HG03558 (cell line): ENCODE measurements around the gene NENF.
"Not testable (repeated sequence)": the region's sequence is repeated elsewhere in the genome, so short reads cannot be mapped to it uniquely, and the experiment has no call there.

Experiments used
- ATAC-seq: cut with Tn5 transposase; IDR thresholded peaks from one replicate; pipeline ENCODE4 v1.9.1; 2021; ENCODE audit warnings: moderate number of reproducible peaks; ENCODE audit not compliant: unreplicated experiment; ENCODE audit errors: extremely low read depth

The NENF gene

GRCh38 chr1:212457740-212458338 lies 25.1 kb downstream of the NENF start:
- ATAC-seq = no peak

DNA sequence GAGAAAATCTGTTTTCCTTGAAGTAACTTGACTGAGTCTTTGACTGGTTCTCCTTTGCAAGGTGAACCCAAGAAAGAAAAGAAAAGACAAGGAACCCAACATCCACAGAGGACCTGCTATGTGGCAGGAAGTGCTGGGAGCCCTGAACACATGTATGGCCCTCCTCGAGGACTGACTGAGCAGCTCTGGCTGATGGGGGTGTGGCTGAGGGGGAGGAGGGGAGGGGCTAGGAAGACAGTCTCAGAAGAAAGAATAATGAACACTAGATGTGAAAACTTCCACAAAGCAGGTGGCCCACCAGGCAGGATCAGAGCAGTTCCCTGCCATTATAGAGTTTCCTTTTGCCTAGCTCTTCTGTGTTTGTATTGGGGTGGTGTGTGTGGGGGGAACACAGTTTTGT lies 26.1 kb downstream of the NENF start:
- no peak for ATAC-seq

DNA sequence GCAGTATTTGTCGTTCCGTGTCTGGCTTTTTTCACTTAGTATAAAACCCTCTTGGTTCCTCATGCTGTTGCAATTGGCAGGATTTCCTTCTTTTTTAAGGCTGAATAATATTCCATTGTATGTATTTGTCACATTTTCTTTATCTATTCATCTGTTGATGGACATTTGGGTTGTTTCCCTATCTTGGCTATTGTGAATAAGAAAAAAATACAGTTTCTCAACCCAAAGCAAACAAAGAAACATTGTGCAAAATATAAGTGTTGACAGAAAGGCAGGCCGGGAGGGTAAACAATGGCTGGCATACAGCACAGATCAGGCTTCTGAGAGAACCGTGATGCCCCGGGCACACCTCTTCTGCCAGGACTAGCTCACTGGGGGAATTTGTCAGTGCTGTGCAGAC lies 26.9 kb downstream of the NENF start:
- no peak for ATAC-seq

DNA sequence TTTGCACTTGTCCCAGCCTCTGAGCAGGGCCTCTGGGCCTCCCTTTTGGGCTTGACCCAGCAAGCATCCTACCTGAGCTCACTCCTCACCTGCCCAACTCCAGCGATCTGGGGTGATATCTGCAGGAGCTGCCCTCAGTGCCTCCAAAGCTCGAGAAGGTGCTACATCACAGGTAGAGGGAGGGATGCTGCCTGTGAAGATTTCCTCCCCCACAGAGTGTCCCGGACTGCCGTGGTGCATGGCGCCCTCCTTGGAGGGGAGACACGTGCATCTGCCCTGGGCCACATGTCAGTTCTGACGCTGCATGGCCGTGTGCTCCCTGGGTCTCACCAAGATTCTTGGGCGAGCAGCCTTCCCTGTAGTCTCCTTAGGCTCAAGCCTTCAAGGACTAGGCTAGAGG lies 27.7 kb downstream of the NENF start:
- ATAC-seq = no peak

GRCh38 chr1:212461916-212462660 lies 29.4 kb downstream of the NENF start:
- ATAC-seq = no peak

GRCh38 chr1:212463565-212464285 lies 31.0 kb downstream of the NENF start:
- no peak for ATAC-seq

DNA sequence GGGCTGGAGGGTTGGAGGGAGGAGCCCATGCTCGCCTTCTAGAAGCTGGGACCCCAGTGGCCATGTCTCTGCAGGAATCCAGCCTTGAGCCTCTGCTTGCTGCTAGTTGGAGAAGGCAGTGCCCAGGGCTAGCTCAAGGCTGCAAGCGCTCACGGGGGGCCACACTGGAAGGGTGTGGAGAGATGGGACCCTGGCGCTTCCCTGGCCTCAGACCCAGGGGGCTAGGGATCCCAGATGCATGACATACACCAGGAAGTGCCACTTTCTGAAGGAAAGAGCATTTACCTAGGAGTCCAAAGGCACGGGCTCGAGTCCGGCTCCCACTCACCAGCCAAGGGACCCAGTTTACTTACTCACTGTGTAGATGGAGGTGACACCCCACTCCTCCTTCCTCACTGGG lies 32.6 kb downstream of the NENF start:
- ATAC-seq = no peak

DNA sequence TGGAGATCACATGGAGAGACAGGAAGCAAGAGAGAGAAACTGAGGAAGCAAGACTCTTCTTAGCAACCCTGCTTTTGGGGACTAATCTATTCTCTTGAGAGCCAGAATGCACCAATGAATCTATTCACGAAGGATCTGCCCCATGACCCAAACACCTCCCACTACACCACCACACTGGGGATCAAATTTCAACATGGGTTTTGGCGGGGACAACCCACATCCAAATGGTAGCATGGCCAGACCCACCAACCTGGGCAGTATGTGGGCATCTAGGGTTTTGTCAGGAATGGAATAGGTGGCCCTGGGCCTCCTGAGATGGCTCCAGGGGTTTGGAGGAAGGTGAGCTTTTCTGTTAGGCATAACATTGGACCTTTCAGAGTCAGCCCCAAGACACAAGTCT lies 33.7 kb downstream of the NENF start:
- ATAC-seq = no peak

GRCh38 chr1:212466898-212467650 lies 34.4 kb downstream of the NENF start:
- no peak for ATAC-seq

- no peak for ATAC-seq
Observed at GRCh38 chr1:212467843-212468482, 35.2 kb downstream of the NENF start.

GRCh38 chr1:212470059-212470458 lies 37.3 kb downstream of the NENF start:
- ATAC-seq = no peak

DNA sequence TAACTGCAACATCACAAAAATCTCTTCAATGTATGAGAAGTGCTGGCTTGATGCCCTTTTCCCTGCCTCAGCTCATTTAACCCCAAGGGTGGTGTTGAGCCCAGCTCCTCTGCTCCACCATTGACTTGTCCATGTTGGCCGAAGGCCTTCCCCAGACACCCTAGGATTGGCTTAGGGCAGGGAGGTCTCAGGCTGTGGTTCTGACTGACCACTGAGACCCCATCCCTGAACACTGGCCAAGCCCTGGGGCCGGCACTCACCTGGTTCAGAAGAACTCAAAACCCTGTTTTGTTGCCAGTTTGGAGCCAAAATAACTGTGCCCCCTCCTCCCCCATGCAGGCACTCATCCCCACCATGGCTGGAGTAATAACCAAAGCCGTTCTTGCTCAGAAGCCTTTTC lies 38.6 kb downstream of the NENF start:
- ATAC-seq = no peak

- no peak for ATAC-seq
Observed at GRCh38 chr1:212471891-212472675, 39.4 kb downstream of the NENF start.

- no peak for ATAC-seq
Observed at GRCh38 chr1:212473729-212474128, 41.0 kb downstream of the NENF start.

- no peak for ATAC-seq
Observed at GRCh38 chr1:212475151-212475550, 42.4 kb downstream of the NENF start.

GRCh38 chr1:212475831-212476230 lies 43.1 kb downstream of the NENF start:
- not testable (repeated sequence) for ATAC-seq

DNA sequence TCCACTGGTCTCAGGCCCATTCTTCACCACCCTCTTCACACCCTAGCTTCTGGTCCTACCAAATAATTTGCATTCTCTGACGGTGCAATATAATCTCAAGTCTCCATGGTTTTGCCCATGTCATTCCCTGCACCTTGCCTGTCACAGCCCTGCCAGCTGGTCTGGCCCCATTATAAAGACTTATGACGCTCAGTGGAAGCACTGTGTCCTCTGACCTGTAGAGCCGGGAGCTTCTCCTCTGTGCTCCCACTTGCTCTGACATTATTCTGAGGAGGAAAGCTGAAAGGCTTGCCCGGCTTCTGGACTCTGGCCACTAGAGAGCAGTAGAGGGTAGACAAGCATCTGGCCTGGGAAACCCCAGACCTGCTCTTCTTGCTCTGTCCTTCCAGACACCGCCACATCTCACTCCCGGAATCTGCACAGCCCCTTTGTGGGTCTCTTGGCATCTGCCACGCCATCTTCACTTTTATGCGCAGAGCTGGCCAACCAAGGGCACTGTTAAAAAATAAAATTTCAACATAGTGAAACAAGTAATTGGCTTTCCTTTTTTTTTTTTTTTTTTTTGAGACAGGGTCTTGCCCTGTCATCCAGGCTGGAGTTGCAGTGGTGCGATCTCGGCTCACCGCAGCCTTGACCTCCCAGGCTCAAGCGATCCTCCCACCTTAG lies 44.4 kb downstream of the NENF start:
- ATAC-seq = peak; percentile 56

- no peak for ATAC-seq
Observed at GRCh38 chr1:212477680-212478466, 45.2 kb downstream of the NENF start.
